Mammary epithelial cell (primary cell): ENCODE results near the gene SLC25A11.

Experiments used
- EZH2 ChIP-seq: IDR thresholded peaks from 2 replicates; pipeline ENCODE4 v1.6.1; 2012; ENCODE audit warnings: low read length, inconsistent platforms, borderline replicate concordance
- TF ChIP-seq, protein P1 (sequence below), 2 donors: IDR thresholded peaks in 1 of 2; conservative IDR thresholded peaks in 1 of 2; 2 replicates each; pipeline ENCODE4 v1.5.1; 2011 to 2012; ENCODE audit warnings: inconsistent platforms in 2 of 2, low read length in 2 of 2, mild to moderate bottlenecking in 2 of 2, control low read depth in 1 of 2, low read depth in 1 of 2; ENCODE audit not compliant: insufficient read depth in 1 of 2; ENCODE audit errors: extremely low read depth in 1 of 2

DNA sequence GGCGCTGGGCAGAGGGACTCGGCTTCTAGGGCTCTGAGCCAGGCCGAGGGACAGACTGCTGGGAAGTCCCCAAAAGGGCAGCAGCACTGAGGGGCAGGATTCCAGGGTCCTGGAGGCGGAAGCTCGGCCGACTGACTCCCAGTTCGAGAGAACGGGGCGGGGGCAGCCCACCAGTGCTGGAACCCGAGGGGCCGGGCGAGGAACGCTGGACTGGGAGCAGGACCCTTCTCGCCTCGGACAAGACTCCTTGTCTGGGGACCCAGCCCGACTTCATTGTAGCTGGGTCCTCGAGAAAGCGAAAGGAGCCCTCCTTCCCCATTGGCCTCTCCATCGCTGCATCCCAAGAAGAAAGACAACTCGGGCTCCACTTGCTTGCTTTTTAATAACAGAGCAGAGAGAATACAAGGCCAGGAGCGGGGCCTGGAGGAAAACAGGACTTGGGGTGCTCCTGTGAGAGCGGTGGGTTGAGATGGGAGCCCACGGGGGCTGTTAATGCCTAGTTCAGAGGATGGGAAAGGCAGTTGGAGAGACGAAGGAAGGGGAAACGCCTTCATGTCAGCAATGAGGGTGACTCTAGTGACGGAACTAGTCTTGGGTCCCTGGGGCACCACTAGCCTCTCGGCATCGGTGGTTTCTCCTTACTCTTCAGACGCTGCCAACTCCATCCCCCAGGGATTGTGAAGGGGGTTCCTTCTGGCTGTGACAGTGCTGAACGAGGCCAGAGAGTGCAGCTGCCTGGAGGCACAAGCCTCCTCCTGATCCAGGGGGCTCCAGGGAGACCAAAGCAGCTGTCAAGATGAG is 48.1 kb upstream of the SLC25A11 start:
- TF ChIP-seq, protein P1, sequence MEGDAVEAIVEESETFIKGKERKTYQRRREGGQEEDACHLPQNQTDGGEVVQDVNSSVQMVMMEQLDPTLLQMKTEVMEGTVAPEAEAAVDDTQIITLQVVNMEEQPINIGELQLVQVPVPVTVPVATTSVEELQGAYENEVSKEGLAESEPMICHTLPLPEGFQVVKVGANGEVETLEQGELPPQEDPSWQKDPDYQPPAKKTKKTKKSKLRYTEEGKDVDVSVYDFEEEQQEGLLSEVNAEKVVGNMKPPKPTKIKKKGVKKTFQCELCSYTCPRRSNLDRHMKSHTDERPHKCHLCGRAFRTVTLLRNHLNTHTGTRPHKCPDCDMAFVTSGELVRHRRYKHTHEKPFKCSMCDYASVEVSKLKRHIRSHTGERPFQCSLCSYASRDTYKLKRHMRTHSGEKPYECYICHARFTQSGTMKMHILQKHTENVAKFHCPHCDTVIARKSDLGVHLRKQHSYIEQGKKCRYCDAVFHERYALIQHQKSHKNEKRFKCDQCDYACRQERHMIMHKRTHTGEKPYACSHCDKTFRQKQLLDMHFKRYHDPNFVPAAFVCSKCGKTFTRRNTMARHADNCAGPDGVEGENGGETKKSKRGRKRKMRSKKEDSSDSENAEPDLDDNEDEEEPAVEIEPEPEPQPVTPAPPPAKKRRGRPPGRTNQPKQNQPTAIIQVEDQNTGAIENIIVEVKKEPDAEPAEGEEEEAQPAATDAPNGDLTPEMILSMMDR (conservative IDR thresholded peaks at IDR 0.05 in 1 of 2, IDR thresholded peaks at IDR 0.05 in 1 of 2; ENCODE audit: extremely low read depth in 1 of 2, insufficient read depth in 1 of 2, low read depth in 1 of 2, low read length in 2 of 2), result no peak
- no peak for TF ChIP-seq EZH2
